Tibial nerve (tissue), 4 donors: ENCODE measurements around the gene ARFRP1. TPM values are rescaled to one million over a fixed set of nuclear protein-coding genes. Genes with fewer than 3 reads are reported as not detected.
A peak's percentile ranks its signal among the peaks of the same experiment; 100 is the strongest.

Experiments used
- DNase-seq, 2 donors: peaks; one replicate each; pipeline ENCODE4 v3.0.0-alpha.2; 2019; ENCODE audit warnings: low spot score in 2 of 2
- H3K27ac ChIP-seq, 4 donors: fragments of 200-600 bp; sonication (generic) in 3 of 4; one replicate each; pipeline ENCODE4 v1.5.1; 2017 to 2019; ENCODE audit warnings: mild to moderate bottlenecking in 1 of 4
- H3K27me3 ChIP-seq, 2 donors: fragments of 200-600 bp; sonication (generic) in 1 of 2; one replicate each; pipeline versions ENCODE4 v1.5.1 to v1.6.0; 2017 to 2019
- H3K36me3 ChIP-seq, 3 donors: fragments of 200-600 bp; sonication (generic); one replicate each; pipeline ENCODE4 v1.5.1; 2018 to 2019
- H3K4me1 ChIP-seq, 4 donors: fragments of 200-600 bp; sonication (generic) in 3 of 4; one replicate each; pipeline ENCODE4 v1.5.1; 2017 to 2019
- H3K4me3 ChIP-seq, 4 donors: fragments of 200-600 bp; sonication (generic) in 3 of 4; one replicate each; pipeline ENCODE4 v1.5.1; 2017 to 2019; ENCODE audit warnings: mild to moderate bottlenecking in 1 of 4, moderate library complexity in 1 of 4
- H3K9me3 ChIP-seq, 4 donors: fragments of 200-600 bp; sonication (generic) in 3 of 4; one replicate each; pipeline ENCODE4 v1.5.1; 2017 to 2019
- CTCF ChIP-seq, 5 experiments: fragments of 200-600 bp in 3 of 5; fragments of 450-650 bp in 2 of 5; sonication (generic) in 3 of 5; IDR thresholded peaks; one replicate each; pipeline ENCODE4 v1.5.1; 2016 to 2019; ENCODE audit warnings: antibody characterized with exemption in 5 of 5, mild to moderate bottlenecking in 3 of 5, moderate library complexity in 2 of 5
- EP300 ChIP-seq, 2 donors: sonication (generic); formaldehyde crosslinking; IDR thresholded peaks; one replicate each; pipeline ENCODE4 v1.6.1; 2017; ENCODE audit warnings: antibody characterized with exemption in 2 of 2, mild to moderate bottlenecking in 1 of 2
- POLR2A ChIP-seq, 2 donors: fragments of 450-650 bp; IDR thresholded peaks; one replicate each; pipeline ENCODE4 v1.6.1; 2017; ENCODE audit warnings: antibody characterized with exemption in 2 of 2, mild to moderate bottlenecking in 2 of 2, moderate library complexity in 2 of 2
- WGBS, 2 donors: methylation state at CpG; one replicate each; pipeline ENCODE4 v1.1.5; 2018; 5-methylcytosine and 5-hydroxymethylcytosine counted together
- total RNA-seq, 4 donors: library from RNA; depleted of rRNA; stranded (reverse); fragments of >200 nt; gene quantifications; one replicate each; pipeline ENCODE4 v1.1.0, GENCODE V29; 2016

The ARFRP1 gene
- total RNA-seq, 4 donors from 2014 or later = 36.9 to 71.1 (median 50.9) TPM

GRCh38 chr20:63657937-63658748 is 49.6 kb downstream of the ARFRP1 start, which contains the start of gene RTEL1:
TSS of gene RTEL1 (plus strand) at chr20:63658312. CDS start at chr20:63659403, 1,091 bp downstream.
- 2 to 4% methylated on average over 52 to 54 of the region's 73 CpGs for WGBS, 2 donors
- H3K27me3 ChIP-seq = no peaks in the 10 kb centered on the region
- H3K4me3 ChIP-seq = peak within 1 kb of the TSS; percentile 56 to 75 (median 66)

DNA sequence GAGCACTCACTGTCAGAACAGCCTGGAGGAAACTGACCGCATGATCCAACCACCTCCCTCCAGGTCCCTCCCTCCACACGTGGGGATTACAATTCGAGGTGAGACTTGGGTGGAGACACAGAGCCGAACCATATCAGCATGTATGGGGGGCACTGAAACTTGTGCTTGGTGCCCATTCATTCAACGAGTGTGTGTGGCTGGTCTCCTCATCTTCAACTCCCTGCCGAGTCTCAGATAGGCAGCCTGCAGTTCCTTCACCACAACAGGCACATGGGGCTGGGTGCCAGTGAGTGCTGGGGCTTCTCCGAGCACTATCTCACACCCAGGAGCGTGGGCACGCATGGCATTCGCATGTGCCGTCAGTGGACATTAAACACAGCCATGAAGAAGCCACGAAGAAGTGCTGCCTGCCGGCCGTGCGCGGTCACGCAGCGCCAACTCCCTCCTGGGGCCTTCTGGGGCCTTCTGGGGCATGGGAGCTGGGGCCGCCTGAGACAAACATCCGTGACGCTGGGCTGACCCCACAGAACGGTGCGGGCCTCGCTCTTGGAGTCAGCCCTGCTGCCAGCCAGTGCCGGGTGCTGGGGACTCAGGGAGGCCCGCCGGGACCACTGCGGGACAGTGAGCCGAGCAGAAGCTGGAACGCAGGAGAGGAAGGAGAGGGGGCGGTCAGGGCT is 50.4 kb downstream of the ARFRP1 start:
- WGBS, 2 donors = 42 to 56% methylated on average over 17 to 19 of the region's 31 CpGs
- Histone ChIP-seq H3K27me3 (no peaks in the 10 kb centered on the region), H3K9me3 (no peaks in the 10 kb centered on the region), H3K36me3 (peaks cover 0 to 19% (median under 1%) of the 10 kb centered on the region in 3 donors), H3K4me1 (peaks cover 0 to 45% (median 22%) of the 10 kb centered on the region in 4 donors), H3K4me3 (peak overlapping the region; percentile 56 to 75 (median 66)), H3K27ac (peak overlapping the region; percentile 67 to 91 (median 86))
- TF ChIP-seq EP300 (IDR thresholded peaks at IDR 0.05) = no peak
- no peak for TF ChIP-seq POLR2A (IDR thresholded peaks at IDR 0.05)
- no peak for TF ChIP-seq CTCF (IDR thresholded peaks at IDR 0.05)
- no peak for DNase-seq

More at GRCh38 chr20:63657937-63658748, 49.6 kb downstream of the ARFRP1 start, which contains the start of gene RTEL1:
- Histone ChIP-seq H3K27ac (peak within 1 kb of the TSS; percentile 67 to 91 (median 86)), H3K9me3 (no peaks in the 10 kb centered on the region), H3K36me3 (peaks cover 0 to 26% (median 4%) of the 10 kb centered on the region in 3 donors), H3K4me1 (peaks cover 0 to 40% (median 18%) of the 10 kb centered on the region in 4 donors)
- peak; percentile 80 to 82 for DNase-seq
- TF ChIP-seq POLR2A (IDR thresholded peaks at IDR 0.05) (no peak), CTCF (IDR thresholded peaks at IDR 0.05) (peak in 1 of 5 experiments; percentile 64), EP300 (IDR thresholded peaks at IDR 0.05) (peak; percentile 56 to 90)

DNA sequence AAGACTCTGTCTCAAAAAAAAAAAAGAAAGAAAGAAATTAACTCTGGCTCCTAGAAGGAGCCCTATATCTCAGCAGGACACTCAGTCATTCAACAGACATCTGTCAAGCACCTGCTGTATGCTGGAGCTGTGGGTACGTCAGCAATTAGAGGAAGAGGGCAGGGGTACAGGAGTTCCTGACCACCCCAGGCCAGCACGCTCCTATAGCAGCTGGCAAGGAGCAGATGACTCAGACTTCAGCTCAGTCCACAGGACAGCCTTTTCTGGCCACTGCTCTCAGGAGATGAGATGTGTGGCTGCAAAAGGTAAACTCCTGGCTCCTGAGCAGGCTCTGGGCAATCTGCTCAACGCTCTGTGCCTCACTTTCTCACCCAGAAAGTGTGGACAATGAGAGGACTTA is 51.3 kb downstream of the ARFRP1 start:
- H3K4me1 ChIP-seq = peaks cover 0 to 54% (median 31%) of the 10 kb centered on the region in 4 donors
- 92 to 94% methylated on average over 3 of the region's 3 CpGs for WGBS, 2 donors
- no peak overlapping the region for H3K27ac ChIP-seq
- H3K4me3 ChIP-seq = no peak overlapping the region
- H3K9me3 ChIP-seq = no peaks in the 10 kb centered on the region
- no peaks in the 10 kb centered on the region for H3K27me3 ChIP-seq
- DNase-seq = no peak
- peaks cover 0 to 9% (median 0%) of the 10 kb centered on the region in 3 donors for H3K36me3 ChIP-seq
- no peak for TF ChIP-seq EP300 (IDR thresholded peaks at IDR 0.05)
- TF ChIP-seq CTCF (IDR thresholded peaks at IDR 0.05) = no peak
- TF ChIP-seq POLR2A (IDR thresholded peaks at IDR 0.05) = no peak

DNA sequence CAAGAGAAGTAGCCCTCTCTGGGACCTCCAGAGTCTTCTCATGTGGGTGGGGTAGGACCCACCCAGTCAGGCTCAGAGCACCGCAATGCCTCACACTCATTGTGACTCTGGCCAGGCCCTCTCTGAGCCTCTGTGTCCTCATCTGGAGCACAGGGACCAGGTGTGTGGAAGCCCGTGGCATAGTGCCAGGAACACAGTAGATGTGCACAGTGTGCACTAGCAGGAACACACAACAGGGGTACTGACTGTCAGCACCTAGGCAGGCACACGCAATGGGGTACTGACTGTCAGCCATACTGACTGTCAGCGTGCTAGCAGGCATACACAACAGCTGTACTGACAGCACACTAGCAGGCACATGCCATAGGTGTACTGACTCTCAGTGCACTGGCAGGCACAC is 52.5 kb downstream of the ARFRP1 start:
- no peak overlapping the region for H3K4me3 ChIP-seq
- H3K27me3 ChIP-seq = no peaks in the 10 kb centered on the region
- no peak for TF ChIP-seq POLR2A (IDR thresholded peaks at IDR 0.05)
- TF ChIP-seq CTCF (IDR thresholded peaks at IDR 0.05) = no peak
- no peak for TF ChIP-seq EP300 (IDR thresholded peaks at IDR 0.05)
- H3K36me3 ChIP-seq = no peaks in the 10 kb centered on the region
- H3K4me1 ChIP-seq = peaks cover 0 to 56% (median 32%) of the 10 kb centered on the region in 4 donors
- H3K27ac ChIP-seq = no peak overlapping the region
- no peaks in the 10 kb centered on the region for H3K9me3 ChIP-seq
- WGBS, 2 donors = 58 to 83% methylated on average over 1 to 2 of the region's 4 CpGs
- no peak for DNase-seq
